ENCODE measurements around the gene DNAH6. TPM values are rescaled to one million over a fixed set of nuclear protein-coding genes. Genes with fewer than 3 reads are reported as not detected.

Gene DNAH6
- total RNA-seq, 1 experiment from 2014 or later = 0.26 TPM

DNA sequence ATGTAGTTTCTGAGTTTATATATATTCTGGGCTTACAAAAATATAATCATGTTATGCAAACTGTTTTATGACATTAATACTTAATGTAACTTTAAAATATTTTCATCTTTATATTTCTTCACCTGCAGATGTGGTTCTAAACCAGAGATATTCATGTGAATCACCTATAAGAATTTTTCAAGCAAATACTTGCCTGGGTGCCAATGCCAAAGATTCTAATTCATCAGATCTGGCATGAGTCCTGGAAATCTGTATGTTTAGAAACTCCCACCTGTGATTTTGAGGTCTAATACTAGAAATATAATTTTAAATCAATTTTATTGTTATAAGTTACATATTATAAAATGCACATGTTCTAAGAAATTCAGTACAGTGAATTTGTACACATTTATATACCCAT lies 19.9 kb upstream of the DNAH6 start:
- H2AFZ ChIP-seq (ENCODE audit: low read length) = no peak overlapping the region
- peaks cover 3% of the 10 kb centered on the region in 2 experiments; a peak in 1 of 4 replicates for H3K4me1 Mint-ChIP-seq
- no peak overlapping the region for H3K9ac ChIP-seq (ENCODE audit: extremely low read depth, insufficient read length, low read length)
- no peak overlapping the region for H3K56ac ChIP-seq (ENCODE audit: insufficient read length, low read depth, low read length)
- H2BK5ac ChIP-seq (ENCODE audit: insufficient read length, low read length) = no peak overlapping the region
- no peak overlapping the region for H2BK20ac ChIP-seq (ENCODE audit: low read depth, low read length, poor library complexity, severe bottlenecking)
- no peak overlapping the region for H3K27ac ChIP-seq (ENCODE audit: insufficient read length, low read depth, low read length)
- TF ChIP-seq, protein P1, sequence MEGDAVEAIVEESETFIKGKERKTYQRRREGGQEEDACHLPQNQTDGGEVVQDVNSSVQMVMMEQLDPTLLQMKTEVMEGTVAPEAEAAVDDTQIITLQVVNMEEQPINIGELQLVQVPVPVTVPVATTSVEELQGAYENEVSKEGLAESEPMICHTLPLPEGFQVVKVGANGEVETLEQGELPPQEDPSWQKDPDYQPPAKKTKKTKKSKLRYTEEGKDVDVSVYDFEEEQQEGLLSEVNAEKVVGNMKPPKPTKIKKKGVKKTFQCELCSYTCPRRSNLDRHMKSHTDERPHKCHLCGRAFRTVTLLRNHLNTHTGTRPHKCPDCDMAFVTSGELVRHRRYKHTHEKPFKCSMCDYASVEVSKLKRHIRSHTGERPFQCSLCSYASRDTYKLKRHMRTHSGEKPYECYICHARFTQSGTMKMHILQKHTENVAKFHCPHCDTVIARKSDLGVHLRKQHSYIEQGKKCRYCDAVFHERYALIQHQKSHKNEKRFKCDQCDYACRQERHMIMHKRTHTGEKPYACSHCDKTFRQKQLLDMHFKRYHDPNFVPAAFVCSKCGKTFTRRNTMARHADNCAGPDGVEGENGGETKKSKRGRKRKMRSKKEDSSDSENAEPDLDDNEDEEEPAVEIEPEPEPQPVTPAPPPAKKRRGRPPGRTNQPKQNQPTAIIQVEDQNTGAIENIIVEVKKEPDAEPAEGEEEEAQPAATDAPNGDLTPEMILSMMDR (conservative IDR thresholded peaks at IDR 0.05) = no peak
- H3K36me3 Mint-ChIP-seq (ENCODE audit: insufficient read depth in 1 of 3, low read depth in 3 of 3) = no peaks in the 10 kb centered on the region
- H3K79me2 ChIP-seq (ENCODE audit: insufficient read depth, low read length) = no peaks in the 10 kb centered on the region
- H3K18ac ChIP-seq (ENCODE audit: insufficient read length, low read depth, low read length) = no peak overlapping the region
- H4K20me1 ChIP-seq (ENCODE audit: control insufficient read depth, insufficient read depth, insufficient read length) = no peaks in the 10 kb centered on the region
- no peak for DNase-seq
- H3K79me1 ChIP-seq (ENCODE audit: insufficient read depth, low read depth, low read length, poor library complexity, severe bottlenecking) = no peaks in the 10 kb centered on the region
- H3K27me3 ChIP-seq (ENCODE audit: insufficient read depth, low read length) = no peaks in the 10 kb centered on the region
- no peak overlapping the region for H3K4me2 ChIP-seq (ENCODE audit: insufficient read depth, insufficient read length, low read length)
- H3K23me2 ChIP-seq (ENCODE audit: insufficient read length, low read depth, low read length, poor library complexity, severe bottlenecking) = no peaks in the 10 kb centered on the region
- no peak overlapping the region for H3K23ac ChIP-seq (ENCODE audit: insufficient read length, low read depth, low read length)
- no peak overlapping the region for H2BK120ac ChIP-seq (ENCODE audit: low read depth, low read length, poor library complexity, severe bottlenecking)
- H2BK15ac ChIP-seq (ENCODE audit: low read depth, low read length) = no peak overlapping the region
- H3T11ph ChIP-seq (ENCODE audit: low read length) = no peak overlapping the region
- no peaks in the 10 kb centered on the region for H3K9me3 ChIP-seq (ENCODE audit: control insufficient read depth, low read depth, low read length)
- H2AK5ac ChIP-seq (ENCODE audit: insufficient read length, low read length) = no peak overlapping the region
- no peak overlapping the region for H4K91ac ChIP-seq (ENCODE audit: insufficient read length, low read depth, low read length)
- H3K14ac ChIP-seq (ENCODE audit: insufficient read depth, low read length) = no peak overlapping the region
- H2BK12ac ChIP-seq (ENCODE audit: insufficient read length, low read depth, low read length) = no peak overlapping the region
- no peak overlapping the region for H3K4me3 Mint-ChIP-seq
- no peak overlapping the region for H3K27ac Mint-ChIP-seq
- peaks cover 4% of the 10 kb centered on the region; the same call in 1 of the 2 replicates for H3K27me3 Mint-ChIP-seq (ENCODE audit: low read depth)
- no peak overlapping the region for H4K5ac ChIP-seq (ENCODE audit: insufficient read length, low read depth, low read length)
- H3K4ac ChIP-seq (ENCODE audit: low read depth, low read length) = no peak overlapping the region
- H3K9me3 Mint-ChIP-seq = no peaks in the 10 kb centered on the region; a peak in 1 of 5 replicates
- no peak overlapping the region for H4K8ac ChIP-seq (replicated peaks; ENCODE audit: insufficient read length, low read depth, low read length)
- no peaks in the 10 kb centered on the region for H3K4me1 ChIP-seq (ENCODE audit: insufficient read depth, low read length)
